Measurements from ENCODE around the gene PTPN18.

- TF ChIP-seq CTCF (conservative IDR thresholded peaks at IDR 0.05; ENCODE audit: low read length) (no peak), EZH2phosphoT487 (IDR thresholded peaks at IDR 0.05; ENCODE audit: borderline replicate concordance) (no peak)
These were observed 18.8 kb upstream of the PTPN18 start for GRCh38 chr2:130336877-130337734.
